ENCODE results near the gene CCL23.

- TF ChIP-seq POLR2A (IDR thresholded peaks at IDR 0.05) (no peak), CTCF (IDR thresholded peaks at IDR 0.05 in 8 of 11, conservative IDR thresholded peaks at IDR 0.05 in 3 of 11) (peak in 8 of 11 experiments; percentile 17 to 48 (median 26))
Measured at GRCh38 chr17:35981908-35982330, 35.9 kb downstream of the CCL23 start.

All from spleen (tissue), 7 donors.